ENCODE data around the gene RBBP4. TPM values are rescaled to one million over a fixed set of nuclear protein-coding genes. Genes with fewer than 3 reads are reported as not detected.
"Not testable (repeated sequence)": the region's sequence is repeated elsewhere in the genome, so short reads cannot be mapped to it uniquely, and the experiment has no call there.

Gene RBBP4
- total and polyA plus RNA-seq, 3 experiments from 2014 or later = 241 to 301 (median 289) TPM

DNA sequence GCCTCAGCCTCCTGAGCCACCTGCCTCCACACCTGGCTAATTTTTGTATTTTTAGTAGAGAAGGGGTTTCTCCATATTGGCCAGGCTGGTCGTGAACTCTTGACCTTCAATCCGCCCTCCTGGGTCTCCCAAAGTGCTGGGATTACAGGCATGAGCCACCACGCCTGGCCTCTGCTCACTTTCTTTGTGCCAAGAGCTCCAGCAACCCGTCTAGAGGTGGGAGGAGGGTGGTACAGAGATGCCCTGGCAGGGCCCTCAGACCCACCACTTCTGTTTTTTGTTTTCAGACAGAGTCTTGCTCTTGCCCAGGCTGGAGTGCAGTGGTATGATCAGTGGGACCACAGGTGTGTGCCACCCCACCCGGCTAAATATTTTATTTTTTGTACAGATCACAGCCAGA lies 58.5 kb downstream of the RBBP4 start:
- CTCF ChIA-PET = interaction anchor here (6.0 to 10.8 kb wide), 2 partner anchors 65 to 164 kb away, joined by 112 to 114 read pairs; partner anchors contain the start of gene FNDC5

DNA sequence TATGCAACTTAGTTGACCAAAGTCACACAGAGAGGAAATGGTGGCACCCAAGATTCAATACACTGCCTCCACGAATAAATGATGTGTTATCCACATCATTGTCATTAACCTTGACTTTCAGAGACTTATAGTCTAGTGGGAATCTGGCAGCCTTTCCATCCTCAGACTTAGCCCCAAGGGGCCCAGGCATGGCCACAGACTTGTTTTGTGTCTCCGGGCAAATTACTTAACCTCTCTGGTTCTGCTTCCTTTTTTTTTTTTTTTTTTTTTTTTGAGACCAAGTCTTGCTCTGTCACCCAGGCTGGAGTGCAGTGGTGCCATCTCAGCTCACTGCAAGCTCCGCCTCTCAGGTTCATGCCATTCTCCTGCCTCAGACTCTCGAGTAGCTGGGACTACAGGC lies 60.2 kb downstream of the RBBP4 start:
- H3K4me3 Mint-ChIP-seq; H3K4me1 ChIP-seq (ENCODE audit: insufficient read depth, low read length); DNase-seq; H3K27ac ChIP-seq (ENCODE audit: low read depth, low read length); H3K4me3 ChIP-seq (ENCODE audit: low read length); H3K9me3 Mint-ChIP-seq; H3K36me3 Mint-ChIP-seq; H3K27me3 Mint-ChIP-seq; H3K27ac Mint-ChIP-seq; H3K27me3 ChIP-seq (ENCODE audit: insufficient read depth, low read length, poor library complexity, severe bottlenecking); H3K36me3 ChIP-seq (ENCODE audit: insufficient read depth, low read length); H3K9me3 ChIP-seq (ENCODE audit: low read length): not testable (repeated sequence)
- POLR2A ChIA-PET = interaction anchor here (0.6 to 0.7 kb wide), 2 partner anchors 51 to 165 kb away, joined by 3 to 5 read pairs; no protein-coding TSS in a partner anchor
- H3K4me1 Mint-ChIP-seq = peaks cover 4 to 11% (median 8%) of the 10 kb centered on the region in 3 donors
- CTCF ChIA-PET = interaction anchor here (0.9 to 10.8 kb wide), 12 partner anchors 9 to 207 kb away, joined by 3 to 114 read pairs (median 10); partner anchors contain the start of genes FNDC5 and SYNC

More for the DNA sequence above, 58.5 kb downstream of the RBBP4 start:
- H3K4me1 Mint-ChIP-seq = peaks cover 4 to 8% (median 5%) of the 10 kb centered on the region in 3 donors
- Histone ChIP-seq H3K9me3 (ENCODE audit: low read length) (no peaks in the 10 kb centered on the region), H3K27me3 (ENCODE audit: insufficient read depth, low read length, poor library complexity, severe bottlenecking) (peaks cover 5% of the 10 kb centered on the region), H3K27ac (ENCODE audit: low read depth, low read length) (no peak overlapping the region), H3K4me3 (ENCODE audit: low read length) (no peak overlapping the region), H3K36me3 (ENCODE audit: insufficient read depth, low read length) (no peaks in the 10 kb centered on the region), H3K4me1 (ENCODE audit: insufficient read depth, low read length) (no peaks in the 10 kb centered on the region)
- no peaks in the 10 kb centered on the region for H3K9me3 Mint-ChIP-seq
- H3K27ac Mint-ChIP-seq = no peak overlapping the region
- H3K4me3 Mint-ChIP-seq = no peak overlapping the region
- POLR2A ChIA-PET = no interaction called here
- peaks cover 0 to 3% (median 0%) of the 10 kb centered on the region in 3 donors for H3K36me3 Mint-ChIP-seq
- no peak for DNase-seq
- peaks cover 9 to 22% of the 10 kb centered on the region in 2 donors for H3K27me3 Mint-ChIP-seq

DNA sequence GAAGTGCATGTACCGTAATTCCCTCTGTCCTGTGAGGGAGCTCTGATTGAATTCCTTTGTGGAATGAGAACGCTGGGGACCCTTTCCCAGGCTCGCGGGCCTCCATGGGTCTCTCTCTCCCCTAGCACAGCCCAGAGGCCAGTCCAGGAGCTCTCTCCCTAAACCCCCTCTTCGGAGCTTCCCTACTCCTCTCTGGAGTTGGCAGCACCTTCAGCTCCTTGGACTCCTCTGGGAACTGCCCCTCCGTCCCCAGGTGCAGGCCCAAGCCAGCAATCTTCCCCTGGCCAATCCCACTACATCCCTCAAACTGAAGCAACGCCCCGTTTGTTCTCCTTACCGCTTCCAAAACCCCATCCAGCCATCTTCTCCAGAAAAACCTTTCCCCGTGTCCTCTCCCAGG lies 62.1 kb downstream of the RBBP4 start:
- ChIA-PET POLR2A (interaction anchor here (0.5 kb wide), 2 partner anchors 49 to 637 kb away, joined by 3 read pairs; no protein-coding TSS in a partner anchor), CTCF (interaction anchor here (0.6 to 10.8 kb wide), 32 partner anchors 9 to 371 kb away, joined by 3 to 114 read pairs (median 6); partner anchors contain the start of genes FNDC5, RBBP4, SYNC and ZBTB8OS)
- Mint-ChIP-seq H3K4me1 (peaks cover 4 to 22% (median 13%) of the 10 kb centered on the region in 3 donors), H3K36me3 (no peaks in the 10 kb centered on the region), H3K9me3 (no peaks in the 10 kb centered on the region), H3K27me3 (peaks cover 0 to 5% of the 10 kb centered on the region in 2 donors), H3K27ac (no peak overlapping the region), H3K4me3 (peak overlapping the region in 3 of 7 donors; percentile 26 to 51 (median 35))
- H3K27ac ChIP-seq (ENCODE audit: low read depth, low read length) = no peak overlapping the region
- no peaks in the 10 kb centered on the region for H3K36me3 ChIP-seq (ENCODE audit: insufficient read depth, low read length)
- DNase-seq = no peak
- H3K4me1 ChIP-seq (ENCODE audit: insufficient read depth, low read length) = no peaks in the 10 kb centered on the region
- H3K27me3 ChIP-seq (ENCODE audit: insufficient read depth, low read length, poor library complexity, severe bottlenecking) = no peaks in the 10 kb centered on the region
- no peaks in the 10 kb centered on the region for H3K9me3 ChIP-seq (ENCODE audit: low read length)
- no peak overlapping the region for H3K4me3 ChIP-seq (ENCODE audit: low read length)

- CTCF ChIA-PET = interaction anchor here (6.0 to 10.8 kb wide), 2 partner anchors 60 to 159 kb away, joined by 112 to 114 read pairs; partner anchors contain the start of gene FNDC5
- peak overlapping the region in 1 of 7 donors; percentile 18 for H3K4me3 Mint-ChIP-seq
- H3K36me3 Mint-ChIP-seq = no peaks in the 10 kb centered on the region
- DNase-seq = no peak
- Histone ChIP-seq H3K4me3 (ENCODE audit: low read length) (no peak overlapping the region), H3K27ac (ENCODE audit: low read depth, low read length) (no peak overlapping the region), H3K27me3 (ENCODE audit: insufficient read depth, low read length, poor library complexity, severe bottlenecking) (no peaks in the 10 kb centered on the region), H3K9me3 (ENCODE audit: low read length) (no peaks in the 10 kb centered on the region), H3K4me1 (ENCODE audit: insufficient read depth, low read length) (no peaks in the 10 kb centered on the region), H3K36me3 (ENCODE audit: insufficient read depth, low read length) (no peaks in the 10 kb centered on the region)
- peaks cover 4 to 22% (median 13%) of the 10 kb centered on the region in 3 donors for H3K4me1 Mint-ChIP-seq
- H3K27ac Mint-ChIP-seq = no peak overlapping the region
- POLR2A ChIA-PET = interaction anchor here (0.7 kb wide), 1 partner anchor 371 kb away, joined by 3 read pairs; no protein-coding TSS in a partner anchor
- peaks cover 4 to 9% of the 10 kb centered on the region in 2 donors for H3K27me3 Mint-ChIP-seq
- H3K9me3 Mint-ChIP-seq = no peaks in the 10 kb centered on the region
Observed at GRCh38 chr1:32714277-32714676, 63.3 kb downstream of the RBBP4 start.

DNA sequence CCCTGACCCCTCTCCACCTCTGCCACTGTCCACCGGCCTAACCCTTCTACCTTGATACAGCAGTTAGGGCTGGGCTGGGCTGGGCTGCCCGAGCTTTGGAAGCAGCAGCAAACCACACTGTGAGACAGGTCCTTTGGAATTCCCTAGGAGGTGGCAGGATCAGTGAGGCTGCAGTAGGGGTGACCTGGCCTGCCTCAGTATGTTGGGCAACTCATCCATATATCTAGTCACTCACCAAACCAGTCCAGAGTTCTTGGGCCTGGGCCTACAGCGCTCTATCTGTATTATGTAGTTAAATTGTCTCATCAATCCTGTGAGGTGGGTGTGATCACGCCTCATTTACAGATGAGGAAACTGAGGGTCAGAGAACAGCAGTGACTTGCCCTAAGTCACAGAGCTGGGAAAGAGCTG lies 64.9 kb downstream of the RBBP4 start:
- Histone ChIP-seq H3K4me1 (ENCODE audit: insufficient read depth, low read length) (no peaks in the 10 kb centered on the region), H3K9me3 (ENCODE audit: low read length) (no peaks in the 10 kb centered on the region), H3K27me3 (ENCODE audit: insufficient read depth, low read length, poor library complexity, severe bottlenecking) (no peaks in the 10 kb centered on the region), H3K4me3 (ENCODE audit: low read length) (no peak overlapping the region), H3K27ac (ENCODE audit: low read depth, low read length) (no peak overlapping the region), H3K36me3 (ENCODE audit: insufficient read depth, low read length) (no peaks in the 10 kb centered on the region)
- peak overlapping the region in 1 of 7 donors; percentile 45 for H3K4me3 Mint-ChIP-seq
- H3K9me3 Mint-ChIP-seq = no peaks in the 10 kb centered on the region
- DNase-seq = no peak
- H3K27ac Mint-ChIP-seq = peak overlapping the region in 1 of 8 donors; percentile 4
- POLR2A ChIA-PET = no interaction called here
- peaks cover 4 to 22% (median 12%) of the 10 kb centered on the region in 3 donors for H3K4me1 Mint-ChIP-seq
- CTCF ChIA-PET = interaction anchor here (1.8 to 10.8 kb wide), 2 partner anchors 9 to 59 kb away, joined by 4 to 114 read pairs; no protein-coding TSS in a partner anchor
- no peaks in the 10 kb centered on the region for H3K36me3 Mint-ChIP-seq
- H3K27me3 Mint-ChIP-seq = peaks cover 5 to 9% of the 10 kb centered on the region in 2 donors

DNA sequence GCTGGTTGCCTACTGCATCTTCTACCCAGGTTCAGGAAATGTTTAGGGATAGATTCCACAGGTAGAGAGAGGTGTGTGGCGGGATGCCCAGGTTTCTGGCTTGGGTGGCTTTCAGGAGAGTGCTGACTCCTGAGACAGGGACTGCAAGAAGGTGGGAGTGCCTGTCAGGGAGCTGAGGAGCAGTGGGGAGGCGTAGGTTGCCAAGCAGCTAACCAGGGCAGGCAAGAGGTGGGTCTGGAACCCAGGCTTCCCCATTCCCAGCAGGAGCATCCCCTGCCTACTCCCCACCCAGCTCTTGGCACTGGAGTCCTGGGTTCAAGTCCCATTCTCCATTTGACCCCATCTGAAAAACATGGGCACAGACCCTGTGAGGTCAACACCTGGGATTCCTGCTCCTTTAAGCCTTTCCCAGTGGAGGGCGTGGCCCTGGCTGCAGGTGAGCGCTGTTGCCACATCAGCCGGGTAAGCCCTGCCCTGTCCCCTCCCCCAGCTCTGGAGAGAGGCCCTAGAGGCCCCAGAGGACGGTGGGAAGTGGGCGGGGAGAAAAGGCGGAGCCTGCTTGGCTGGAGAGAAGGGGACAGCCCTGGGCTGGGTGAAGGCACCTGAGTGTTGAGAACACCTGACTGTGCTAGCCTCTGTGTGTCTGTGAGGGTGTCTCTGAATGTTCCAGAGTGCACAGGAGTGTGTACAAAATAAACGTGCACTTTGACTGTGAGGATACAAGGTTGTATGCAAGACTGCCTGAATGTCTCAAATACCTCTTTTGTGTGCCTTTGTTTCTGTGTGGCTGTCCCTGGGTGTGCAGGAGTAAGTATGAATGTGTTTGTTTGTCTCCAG lies 65.5 kb downstream of the RBBP4 start:
- Histone ChIP-seq H3K4me3 (ENCODE audit: low read length) (no peak overlapping the region), H3K27me3 (ENCODE audit: insufficient read depth, low read length, poor library complexity, severe bottlenecking) (no peaks in the 10 kb centered on the region), H3K4me1 (ENCODE audit: insufficient read depth, low read length) (no peaks in the 10 kb centered on the region), H3K36me3 (ENCODE audit: insufficient read depth, low read length) (no peaks in the 10 kb centered on the region), H3K27ac (ENCODE audit: low read depth, low read length) (peak overlapping the region; percentile 66), H3K9me3 (ENCODE audit: low read length) (no peaks in the 10 kb centered on the region)
- Mint-ChIP-seq H3K27ac (peak overlapping the region in 3 of 8 donors; percentile 4 to 43 (median 43)), H3K4me3 (peak overlapping the region in 1 of 7 donors; percentile 45), H3K27me3 (peaks cover 8 to 10% of the 10 kb centered on the region in 2 donors), H3K4me1 (peaks cover 4 to 22% (median 12%) of the 10 kb centered on the region in 3 donors), H3K9me3 (no peaks in the 10 kb centered on the region), H3K36me3 (no peaks in the 10 kb centered on the region)
- ChIA-PET CTCF (interaction anchor here (1.7 to 1.8 kb wide), 2 partner anchors 10 to 20 kb away, joined by 3 to 4 read pairs; no protein-coding TSS in a partner anchor), POLR2A (no interaction called here)
- peak in 1 of 5 donors; percentile 7 for DNase-seq

- Histone ChIP-seq H3K27ac (ENCODE audit: low read depth, low read length) (no peak overlapping the region), H3K36me3 (ENCODE audit: insufficient read depth, low read length) (no peaks in the 10 kb centered on the region), H3K4me1 (ENCODE audit: insufficient read depth, low read length) (no peaks in the 10 kb centered on the region), H3K9me3 (ENCODE audit: low read length) (no peaks in the 10 kb centered on the region), H3K27me3 (ENCODE audit: insufficient read depth, low read length, poor library complexity, severe bottlenecking) (no peaks in the 10 kb centered on the region), H3K4me3 (ENCODE audit: low read length) (no peak overlapping the region)
- Mint-ChIP-seq H3K4me1 (peaks cover 0 to 16% (median 10%) of the 10 kb centered on the region in 3 donors), H3K4me3 (no peak overlapping the region), H3K27me3 (peaks cover 16 to 18% of the 10 kb centered on the region in 2 donors), H3K36me3 (no peaks in the 10 kb centered on the region), H3K9me3 (no peaks in the 10 kb centered on the region), H3K27ac (peak overlapping the region in 1 of 8 donors; percentile 2)
- ChIA-PET CTCF (interaction anchor here (1.7 to 1.8 kb wide), 2 partner anchors 11 to 19 kb away, joined by 3 to 4 read pairs; no protein-coding TSS in a partner anchor), POLR2A (no interaction called here)
- DNase-seq = no peak
Observed at GRCh38 chr1:32717503-32717902, 66.5 kb downstream of the RBBP4 start.

Data from CD8-positive, alpha-beta memory T cell (primary cell).